Choroid plexus epithelial cell (primary cell): ENCODE measurements around the gene EFR3B.
"Not testable (repeated sequence)": the region's sequence is repeated elsewhere in the genome, so short reads cannot be mapped to it uniquely, and the experiment has no call there.

Experiments
- DNase-seq: peaks from one replicate; pipeline ENCODE4 v3.0.0-alpha.2; 2010; ENCODE audit warnings: low read depth
- H3K4me3 ChIP-seq: 2 replicates; pipeline ENCODE4 v1.5.1; 2011; ENCODE audit warnings: low read depth, mild to moderate bottlenecking, control low read depth, low read length, moderate library complexity
- CTCF ChIP-seq: conservative IDR thresholded peaks from 2 replicates; pipeline ENCODE4 v1.5.1; 2011; ENCODE audit warnings: low read depth, mild to moderate bottlenecking, control low read depth, inconsistent platforms, low read length, moderate library complexity

The EFR3B gene

DNA sequence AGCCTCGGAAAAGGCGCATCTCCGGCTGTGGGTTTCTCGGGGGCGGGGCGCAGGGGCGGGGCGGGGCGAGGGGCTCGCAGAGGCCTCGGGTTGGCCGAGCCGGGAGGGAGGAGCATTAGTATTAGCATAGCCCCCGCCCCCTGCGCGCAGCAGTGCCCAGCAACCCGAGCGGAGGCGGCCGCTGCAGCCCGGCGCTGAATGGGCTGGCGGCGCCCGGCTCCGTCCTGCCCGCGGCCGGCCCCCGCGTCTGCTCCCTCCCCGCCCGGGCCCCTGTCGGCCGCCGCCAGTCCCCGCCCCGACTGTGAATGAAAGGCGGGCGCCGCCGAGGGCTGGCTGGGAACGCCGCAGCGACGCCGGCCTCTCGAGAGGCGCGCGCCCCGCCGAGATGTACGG, at the start of gene EFR3B:
Gene EFR3B (plus strand): TSS at position 149 of the 393 bp plus-strand sequence. CDS start 237 bp downstream, at position 386.
- peak within 1 kb of the TSS; percentile 55 for H3K4me3 ChIP-seq
- DNase-seq, result peak; percentile 93
- no peak for TF ChIP-seq CTCF

GRCh38 chr2:24993406-24994145, 48.3 kb upstream of the EFR3B start:
- DNase-seq, result no peak
- TF ChIP-seq CTCF, result no peak
- H3K4me3 ChIP-seq, result no peak overlapping the region

- no peak for TF ChIP-seq CTCF
Measured at GRCh38 chr2:24994146-24994724, 47.6 kb upstream of the EFR3B start.

GRCh38 chr2:24999097-24999496, 42.8 kb upstream of the EFR3B start:
- DNase-seq, H3K4me3 ChIP-seq: not testable (repeated sequence)

More at GRCh38 chr2:24994146-24994724, 47.6 kb upstream of the EFR3B start:
- no peak overlapping the region for H3K4me3 ChIP-seq
- DNase-seq, result no peak

GRCh38 chr2:25000036-25000435, 41.8 kb upstream of the EFR3B start:
- no peak for TF ChIP-seq CTCF
- DNase-seq, result peak; percentile 30

GRCh38 chr2:25000503-25001324, 41.2 kb upstream of the EFR3B start:
- no peak for TF ChIP-seq CTCF
- H3K4me3 ChIP-seq, result no peak overlapping the region
- peak; percentile 9 for DNase-seq

More at GRCh38 chr2:25000036-25000435, 41.8 kb upstream of the EFR3B start:
- no peak overlapping the region for H3K4me3 ChIP-seq

- TF ChIP-seq CTCF, result no peak
- no peak for DNase-seq
- no peak overlapping the region for H3K4me3 ChIP-seq
Measured at GRCh38 chr2:25001325-25001637, 40.6 kb upstream of the EFR3B start.
